Measurements from ENCODE around the gene LBH. TPM values are rescaled to one million over a fixed set of nuclear protein-coding genes. Genes with fewer than 3 reads are reported as not detected.

Gene LBH
- 2.1 and 5.2 TPM in 2 replicates for total RNA-seq

GRCh38 chr2:30231212-30231995, at the start of gene LBH:
TSS of gene LBH (plus strand) at chr2:30231534. CDS start at chr2:30231739, 205 bp downstream.

Small RNA genes lying within 50 kb of the gene (small RNA-seq; reads per million reads assigned to genes)
- gene SNORA10B: 0.28 reads per million

Other genes starting within 250 kb of the LBH start
- 45.6 and 51.2 TPM in 2 replicates for gene YPEL5, start 84.5 kb upstream of the LBH start, total RNA-seq
- gene LCLAT1, start 215.7 kb downstream of the LBH start, total RNA-seq: 26.7 and 31.5 TPM in 2 replicates

Measured in thoracic aorta endothelial cell (primary cell).